Breast epithelium (tissue), 4 donors: ENCODE measurements around the gene HPS1. TPM values are rescaled to one million over a fixed set of nuclear protein-coding genes. Genes with fewer than 3 reads are reported as not detected.

Experiments
- DNase-seq, 2 donors: peaks; one replicate each; pipeline ENCODE4 v3.0.0-alpha.2; 2019; ENCODE audit warnings: low spot score in 2 of 2
- H3K27ac ChIP-seq, 2 donors: fragments of 200-600 bp; sonication (generic) in 1 of 2; one replicate each; pipeline ENCODE4 v1.5.1; 2016 to 2019; ENCODE audit warnings: mild to moderate bottlenecking in 1 of 2
- H3K27me3 ChIP-seq, 2 donors: fragments of 200-600 bp; sonication (generic) in 1 of 2; one replicate each; pipeline versions ENCODE4 v1.5.1 to v1.6.0; 2017 to 2019; ENCODE audit warnings: control low read depth in 1 of 2, mild to moderate bottlenecking in 1 of 2
- H3K36me3 ChIP-seq: fragments of 200-600 bp; one replicate; pipeline ENCODE4 v1.5.1; 2019
- H3K4me1 ChIP-seq, 2 donors: fragments of 200-600 bp; sonication (generic); one replicate each; pipeline ENCODE4 v1.5.1; 2016 to 2019; ENCODE audit warnings: control low read depth in 1 of 2
- H3K4me3 ChIP-seq, 3 donors: fragments of 200-600 bp; sonication (generic); 1 replicate in 2 of 3; 2 replicates in 1 of 3; pipeline ENCODE4 v1.5.1; 2016 to 2019; ENCODE audit warnings: mild to moderate bottlenecking in 3 of 3, moderate library complexity in 2 of 3
- H3K9me3 ChIP-seq, 2 donors: fragments of 200-600 bp; sonication (generic) in 1 of 2; one replicate each; pipeline ENCODE4 v1.5.1; 2016 to 2019; ENCODE audit warnings: control low read depth in 1 of 2
- POLR2A ChIP-seq: fragments of 450-650 bp; IDR thresholded peaks from one replicate; pipeline ENCODE4 v1.6.1; 2016; ENCODE audit warnings: antibody characterized with exemption, mild to moderate bottlenecking, moderate library complexity
- POLR2AphosphoS5 ChIP-seq, 3 donors: sonication (generic); formaldehyde crosslinking; IDR thresholded peaks; one replicate each; pipeline ENCODE4 v1.6.1; 2017; ENCODE audit warnings: antibody characterized with exemption in 3 of 3
- intact Hi-C: fragments of 100-400 bp; cut with DNase I; formaldehyde crosslinking; loops from one replicate; pipeline ENCODE4 v1.15.1; 2023; ENCODE audit warnings: low total_unique reads
- total RNA-seq, 3 donors: library from RNA; depleted of rRNA; stranded (reverse); fragments of >200 nt; gene quantifications; one replicate each; pipeline ENCODE4 v1.1.0, GENCODE V29; 2016
- TF ChIP-seq, protein P1 (sequence below), 3 donors: fragments of 450-650 bp; IDR thresholded peaks; one replicate each; pipeline ENCODE4 v1.5.1; 2016 to 2017; ENCODE audit warnings: antibody characterized with exemption in 3 of 3, mild to moderate bottlenecking in 3 of 3, moderate library complexity in 3 of 3

Gene HPS1
- total RNA-seq, 3 donors from 2014 or later: 48.2 to 62.3 (median 61.8) TPM

DNA sequence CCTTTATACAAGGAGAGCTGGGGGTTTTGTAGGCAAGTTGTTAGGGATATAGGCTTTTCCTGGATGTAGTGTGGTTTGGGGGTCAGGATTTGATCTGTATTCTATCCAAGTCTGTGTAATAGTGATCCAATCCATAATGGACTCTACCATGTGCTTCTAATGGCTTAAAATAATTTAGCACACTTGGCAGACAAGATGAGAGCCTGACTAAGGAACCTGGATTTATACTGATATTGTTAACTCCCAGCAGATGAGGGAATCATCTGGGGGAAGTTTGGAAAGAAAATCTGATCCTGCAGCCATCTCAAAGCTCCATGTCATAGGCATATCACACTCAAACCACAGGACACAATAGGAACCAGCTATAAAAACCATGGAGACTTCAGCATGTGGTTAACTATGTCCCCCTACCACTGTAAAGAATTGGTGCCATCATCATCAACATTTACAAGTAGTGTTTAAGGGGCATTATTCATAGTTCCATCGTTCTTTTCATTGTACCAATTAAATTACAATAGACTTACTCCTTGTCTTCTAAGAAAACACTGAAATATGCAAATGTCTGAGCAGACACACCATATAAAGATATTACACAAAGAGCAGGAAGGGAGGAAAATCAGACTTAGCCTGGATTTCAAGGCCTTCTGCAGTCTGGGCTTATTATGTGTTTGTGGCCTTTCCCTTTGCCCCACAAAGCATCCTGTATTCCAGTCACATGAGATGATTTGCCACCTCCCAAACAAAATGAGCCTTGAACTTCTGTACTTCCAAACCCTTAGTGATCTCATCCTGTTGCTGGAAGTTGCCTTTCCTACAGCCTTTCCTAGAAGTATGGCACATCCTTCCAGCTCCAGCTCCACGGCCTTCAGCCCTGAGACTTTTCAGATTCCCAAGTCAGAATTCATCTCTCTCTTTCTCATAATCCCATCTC is 22.5 kb upstream of the HPS1 start:
- no peak overlapping the region for H3K4me3 ChIP-seq
- no peaks in the 10 kb centered on the region for H3K36me3 ChIP-seq
- no peak for TF ChIP-seq POLR2A
- TF ChIP-seq, protein P1, sequence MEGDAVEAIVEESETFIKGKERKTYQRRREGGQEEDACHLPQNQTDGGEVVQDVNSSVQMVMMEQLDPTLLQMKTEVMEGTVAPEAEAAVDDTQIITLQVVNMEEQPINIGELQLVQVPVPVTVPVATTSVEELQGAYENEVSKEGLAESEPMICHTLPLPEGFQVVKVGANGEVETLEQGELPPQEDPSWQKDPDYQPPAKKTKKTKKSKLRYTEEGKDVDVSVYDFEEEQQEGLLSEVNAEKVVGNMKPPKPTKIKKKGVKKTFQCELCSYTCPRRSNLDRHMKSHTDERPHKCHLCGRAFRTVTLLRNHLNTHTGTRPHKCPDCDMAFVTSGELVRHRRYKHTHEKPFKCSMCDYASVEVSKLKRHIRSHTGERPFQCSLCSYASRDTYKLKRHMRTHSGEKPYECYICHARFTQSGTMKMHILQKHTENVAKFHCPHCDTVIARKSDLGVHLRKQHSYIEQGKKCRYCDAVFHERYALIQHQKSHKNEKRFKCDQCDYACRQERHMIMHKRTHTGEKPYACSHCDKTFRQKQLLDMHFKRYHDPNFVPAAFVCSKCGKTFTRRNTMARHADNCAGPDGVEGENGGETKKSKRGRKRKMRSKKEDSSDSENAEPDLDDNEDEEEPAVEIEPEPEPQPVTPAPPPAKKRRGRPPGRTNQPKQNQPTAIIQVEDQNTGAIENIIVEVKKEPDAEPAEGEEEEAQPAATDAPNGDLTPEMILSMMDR (IDR thresholded peaks at IDR 0.05): no peak
- TF ChIP-seq POLR2AphosphoS5 (IDR thresholded peaks at IDR 0.05): no peak
- intact Hi-C loops: no loop called here
- no peak for DNase-seq
- no peaks in the 10 kb centered on the region for H3K9me3 ChIP-seq
- peak overlapping the region in 1 of 2 donors; percentile 9 for H3K27ac ChIP-seq
- H3K27me3 ChIP-seq: no peaks in the 10 kb centered on the region
- no peaks in the 10 kb centered on the region for H3K4me1 ChIP-seq

GRCh38 chr10:98467506-98468318 is 21.0 kb upstream of the HPS1 start:
- no peaks in the 10 kb centered on the region for H3K4me1 ChIP-seq
- intact Hi-C loops: no loop called here
- H3K9me3 ChIP-seq: no peaks in the 10 kb centered on the region
- peak overlapping the region in 1 of 2 donors; percentile 32 for H3K27ac ChIP-seq
- no peaks in the 10 kb centered on the region for H3K36me3 ChIP-seq
- DNase-seq: peak; percentile 59 to 64
- no peaks in the 10 kb centered on the region for H3K27me3 ChIP-seq
- peak overlapping the region; percentile 43 to 82 (median 58) for H3K4me3 ChIP-seq
- TF ChIP-seq POLR2A (no peak), POLR2AphosphoS5 (IDR thresholded peaks at IDR 0.05) (peak in 2 of 3 donors; percentile 9 to 26)
- TF ChIP-seq, protein P1 (IDR thresholded peaks at IDR 0.05): peak; percentile 46 to 91 (median 86)

GRCh38 chr10:98466861-98467505 is 20.2 kb upstream of the HPS1 start:
- no peak for DNase-seq
- no peak for TF ChIP-seq POLR2AphosphoS5 (IDR thresholded peaks at IDR 0.05)
- TF ChIP-seq, protein P1 (IDR thresholded peaks at IDR 0.05): no peak
- no peak for TF ChIP-seq POLR2A
- Histone ChIP-seq H3K36me3 (no peaks in the 10 kb centered on the region), H3K27ac (peak overlapping the region in 1 of 2 donors; percentile 32), H3K4me1 (no peaks in the 10 kb centered on the region), H3K4me3 (peak overlapping the region in 1 of 3 donors; percentile 82), H3K27me3 (no peaks in the 10 kb centered on the region), H3K9me3 (no peaks in the 10 kb centered on the region)
- intact Hi-C loops: no loop called here

DNA sequence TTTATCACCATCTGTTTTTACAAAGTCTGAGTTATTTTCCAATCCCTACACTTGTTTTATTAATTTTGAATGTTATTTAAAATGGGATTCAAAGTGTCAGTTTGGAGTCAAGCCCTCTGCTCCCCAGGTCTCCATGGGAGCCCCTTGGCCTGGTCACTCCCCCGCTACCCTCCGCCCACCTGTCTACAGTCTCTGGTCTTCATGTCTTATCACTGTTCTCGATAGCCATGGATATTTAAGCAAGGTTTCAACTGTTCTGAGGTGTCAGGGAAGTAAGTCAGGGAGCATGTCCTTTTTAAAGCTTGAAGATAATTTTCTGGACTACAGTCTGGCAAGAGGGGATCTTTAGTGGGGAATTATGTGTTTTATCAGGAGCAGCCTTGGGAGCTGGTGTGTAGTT is 19.1 kb upstream of the HPS1 start:
- no peak for DNase-seq
- no peaks in the 10 kb centered on the region for H3K4me1 ChIP-seq
- H3K27ac ChIP-seq: no peak overlapping the region
- intact Hi-C loops: no loop called here
- H3K9me3 ChIP-seq: no peaks in the 10 kb centered on the region
- no peak overlapping the region for H3K4me3 ChIP-seq
- no peaks in the 10 kb centered on the region for H3K36me3 ChIP-seq
- H3K27me3 ChIP-seq: no peaks in the 10 kb centered on the region
- no peak for TF ChIP-seq POLR2A
- no peak for TF ChIP-seq POLR2AphosphoS5 (IDR thresholded peaks at IDR 0.05)
- TF ChIP-seq, protein P1 (IDR thresholded peaks at IDR 0.05): no peak
